GM19372 (cell line): ENCODE measurements around the gene SLC25A33.

Experiments
- ATAC-seq: cut with Tn5 transposase; IDR thresholded peaks from one replicate; pipeline ENCODE4 v1.9.1; 2021; ENCODE audit warnings: mild to moderate bottlenecking, low read depth, moderate library complexity; ENCODE audit not compliant: unreplicated experiment

SLC25A33 gene

GRCh38 chr1:9599741-9600140, 60.5 kb downstream of the SLC25A33 start:
- no peak for ATAC-seq

DNA sequence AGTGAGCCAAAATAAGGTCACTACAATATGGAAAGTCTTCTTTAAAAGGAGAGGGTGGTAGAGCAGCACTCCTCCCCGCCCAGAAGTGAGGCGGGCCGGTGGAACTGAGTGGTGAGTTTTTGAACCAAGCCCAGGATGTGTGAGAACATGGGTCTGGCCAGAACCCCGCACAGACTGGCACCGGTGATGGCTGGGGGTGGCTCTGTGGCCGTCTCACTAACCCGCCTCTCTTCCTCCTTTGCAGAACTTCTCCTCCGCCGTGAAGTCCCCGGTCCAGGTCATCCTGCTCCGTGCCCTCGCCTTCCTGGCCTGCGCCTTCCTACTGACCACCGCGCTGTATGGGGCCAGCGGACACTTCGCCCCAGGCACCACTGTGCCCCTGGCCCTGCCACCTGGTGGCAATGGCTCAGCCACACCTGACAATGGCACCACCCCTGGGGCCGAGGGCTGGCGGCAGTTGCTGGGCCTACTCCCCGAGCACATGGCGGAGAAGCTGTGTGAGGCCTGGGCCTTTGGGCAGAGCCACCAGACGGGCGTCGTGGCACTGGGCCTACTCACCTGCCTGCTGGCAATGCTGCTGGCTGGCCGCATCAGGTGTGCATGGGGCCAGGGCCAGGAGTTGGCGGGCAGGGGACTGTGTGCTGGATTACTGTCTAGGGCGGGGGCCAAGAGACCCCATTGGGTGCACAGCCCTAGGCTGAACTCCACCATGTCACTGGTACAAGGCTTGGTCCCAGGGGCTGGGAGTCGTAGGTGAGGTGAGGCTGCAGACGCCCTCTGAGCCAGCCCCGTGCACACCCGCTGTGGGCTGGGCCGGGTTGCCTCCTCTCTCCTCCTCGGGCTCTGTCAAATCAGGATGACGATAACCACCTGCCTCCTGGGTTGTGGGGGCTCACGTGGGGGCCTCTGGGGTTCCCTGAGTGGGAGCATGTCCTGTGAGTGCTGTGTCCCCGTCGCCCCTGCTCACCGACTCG, 61.9 kb downstream of the SLC25A33 start:
- no peak for ATAC-seq

DNA sequence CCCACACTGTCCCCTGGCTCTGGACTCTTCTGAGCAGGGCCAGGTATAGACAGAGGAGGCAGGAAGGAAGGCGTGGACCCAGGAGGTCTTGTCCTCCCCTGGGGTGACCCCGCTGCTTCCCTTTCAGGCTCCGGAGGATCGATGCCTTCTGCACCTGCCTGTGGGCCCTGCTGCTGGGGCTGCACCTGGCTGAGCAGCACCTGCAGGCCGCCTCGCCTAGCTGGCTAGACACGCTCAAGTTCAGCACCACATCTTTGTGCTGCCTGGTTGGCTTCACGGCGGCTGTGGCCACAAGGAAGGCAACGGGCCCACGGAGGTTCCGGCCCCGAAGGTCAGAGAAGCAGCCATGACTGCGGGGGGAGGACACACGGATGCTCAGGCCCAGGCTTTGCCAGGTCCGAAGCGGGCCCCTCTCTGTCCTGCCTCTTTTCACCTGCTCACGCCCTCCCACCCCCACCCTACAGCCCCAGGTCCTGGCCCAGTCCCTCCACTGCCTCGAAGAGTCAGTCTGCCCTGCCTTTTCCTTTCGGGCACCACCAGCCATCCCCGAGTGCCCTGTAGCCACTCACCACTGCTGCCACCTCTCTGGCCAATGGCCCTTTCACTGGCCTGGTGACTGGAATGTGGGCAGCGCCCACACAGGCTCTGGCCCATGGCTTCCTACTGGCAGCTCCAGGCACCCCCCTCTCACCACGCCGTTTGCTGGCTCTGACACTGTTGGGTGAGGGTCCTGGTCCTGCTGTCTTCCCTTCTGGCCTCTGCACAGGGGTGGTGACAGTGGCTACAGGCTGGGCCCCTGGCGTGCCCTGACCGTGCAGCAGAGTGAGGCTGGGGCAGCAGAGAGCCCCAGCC, 62.9 kb downstream of the SLC25A33 start:
- ATAC-seq = no peak

DNA sequence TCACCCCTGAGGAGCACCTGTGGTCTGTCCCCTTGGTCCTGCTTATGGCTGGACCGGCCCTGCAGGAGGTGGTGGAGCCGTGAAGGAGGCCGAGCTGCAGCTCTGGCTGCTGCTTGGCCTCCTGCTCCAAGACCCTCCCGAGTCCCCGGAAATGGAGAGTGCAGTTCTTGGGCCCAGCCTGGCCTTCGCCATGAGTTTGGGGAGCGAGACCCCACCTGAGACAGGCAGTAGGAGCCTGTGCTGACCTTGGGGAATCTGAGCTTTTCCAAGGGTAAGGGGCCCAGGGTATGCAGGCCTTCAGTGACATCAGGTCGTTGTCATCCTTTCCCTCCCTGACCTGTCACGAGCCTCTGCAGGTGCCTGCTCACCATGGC, 63.5 kb downstream of the SLC25A33 start:
- no peak for ATAC-seq

DNA sequence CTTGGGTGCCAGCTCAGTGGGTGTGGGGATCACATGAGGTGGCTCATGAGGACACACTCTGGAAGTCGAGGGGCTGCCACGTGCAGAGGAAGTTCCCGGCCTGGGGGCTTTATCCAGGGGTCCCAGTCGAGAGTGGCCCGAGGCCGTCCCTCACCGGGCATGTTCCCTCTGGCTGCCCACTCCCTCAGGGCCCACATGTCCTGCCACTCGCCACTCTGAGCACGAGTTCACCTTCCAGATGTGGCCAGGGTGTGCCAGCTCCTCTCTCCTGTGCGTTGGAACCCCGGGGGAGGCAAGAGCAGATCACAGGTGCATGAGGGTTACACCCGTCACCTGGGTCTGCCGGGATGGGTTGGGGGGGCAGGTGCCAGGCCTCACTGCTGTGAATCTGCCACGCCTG, 64.0 kb downstream of the SLC25A33 start:
- ATAC-seq = no peak

GRCh38 chr1:9603766-9604753, 64.8 kb downstream of the SLC25A33 start:
- no peak for ATAC-seq

DNA sequence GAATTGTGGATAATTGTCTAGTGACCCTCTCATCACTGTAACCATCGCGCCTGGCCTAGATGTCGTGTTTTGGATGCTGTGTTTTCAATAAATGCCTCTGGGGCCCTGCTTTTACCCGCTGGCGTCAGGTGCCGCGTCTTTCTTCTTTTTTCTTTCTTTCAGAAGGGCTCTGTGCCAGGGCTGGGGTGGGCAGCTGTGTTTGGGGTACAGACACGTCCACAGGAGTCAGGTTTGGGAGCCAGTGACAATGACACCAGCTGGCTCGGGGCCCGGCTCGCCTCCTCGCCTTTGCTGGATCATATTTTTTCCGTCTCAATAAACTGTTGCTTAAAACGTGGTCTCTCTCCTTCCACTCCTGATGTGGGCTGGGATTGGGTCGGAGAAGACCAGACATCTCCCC, 65.6 kb downstream of the SLC25A33 start:
- no peak for ATAC-seq

DNA sequence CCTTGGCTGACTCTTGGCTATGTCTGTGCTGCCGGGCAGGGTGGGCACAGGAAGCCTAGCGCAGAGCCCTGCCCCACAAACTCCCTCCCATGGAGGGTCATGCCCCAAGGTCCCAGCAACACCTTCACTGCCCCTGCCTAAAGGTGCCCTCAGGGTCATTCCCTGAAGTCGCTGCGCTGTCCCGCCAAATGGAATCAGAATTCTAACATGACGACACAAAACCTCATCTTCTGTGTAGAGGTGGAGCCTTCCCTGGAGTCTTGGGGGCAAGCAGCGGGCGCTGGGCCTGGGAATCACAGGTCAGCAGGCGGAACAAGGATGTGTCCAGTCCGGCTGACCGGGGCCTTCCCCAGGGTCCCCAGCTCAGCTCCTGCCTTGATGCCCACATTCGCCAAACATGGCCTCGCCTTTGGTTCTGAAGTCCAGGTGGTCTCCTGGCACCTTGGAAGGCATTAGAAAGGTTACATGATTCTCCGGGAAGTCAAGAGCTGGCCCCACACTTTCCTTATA, 66.7 kb downstream of the SLC25A33 start:
- no peak for ATAC-seq

DNA sequence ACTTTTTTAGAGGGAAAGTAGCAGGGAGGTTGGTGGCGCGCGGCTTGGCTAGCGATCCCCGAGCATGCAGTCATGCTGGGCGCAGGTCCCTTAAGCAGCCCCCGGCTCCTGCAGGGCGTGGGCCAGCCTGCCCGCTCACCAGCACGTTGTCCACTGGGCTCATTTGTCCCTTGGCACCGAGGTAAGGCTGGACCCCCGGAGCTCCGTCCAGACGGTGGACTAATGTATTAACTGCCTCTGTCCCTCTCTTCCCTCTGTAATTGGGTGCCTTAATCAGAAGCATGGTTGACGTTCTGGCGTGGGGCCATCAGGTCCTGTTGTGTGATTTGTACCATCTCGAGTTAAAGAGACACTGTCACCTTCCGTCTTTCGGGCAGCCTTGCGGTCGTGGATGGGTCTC, 67.2 kb downstream of the SLC25A33 start:
- no peak for ATAC-seq

DNA sequence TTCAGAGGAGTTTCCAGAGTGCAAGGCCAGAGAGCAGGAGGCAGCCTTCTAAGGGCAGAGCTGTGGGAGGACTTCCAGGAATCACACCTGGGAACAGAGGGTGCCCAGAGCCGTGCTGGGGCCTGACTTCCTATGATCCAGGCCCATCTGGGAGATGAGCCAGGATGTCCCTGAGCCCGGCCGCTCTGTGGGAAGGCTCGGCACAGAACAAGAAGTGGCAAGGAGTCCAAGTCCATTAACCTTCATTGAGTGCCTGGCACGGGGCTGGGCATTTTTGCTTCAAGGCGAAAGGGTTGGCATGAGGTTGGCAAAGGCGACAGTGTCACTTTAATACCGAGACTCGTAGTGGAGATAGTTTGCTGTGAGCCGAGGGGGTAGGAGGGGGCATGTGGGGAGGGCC, 67.7 kb downstream of the SLC25A33 start:
- ATAC-seq = no peak

DNA sequence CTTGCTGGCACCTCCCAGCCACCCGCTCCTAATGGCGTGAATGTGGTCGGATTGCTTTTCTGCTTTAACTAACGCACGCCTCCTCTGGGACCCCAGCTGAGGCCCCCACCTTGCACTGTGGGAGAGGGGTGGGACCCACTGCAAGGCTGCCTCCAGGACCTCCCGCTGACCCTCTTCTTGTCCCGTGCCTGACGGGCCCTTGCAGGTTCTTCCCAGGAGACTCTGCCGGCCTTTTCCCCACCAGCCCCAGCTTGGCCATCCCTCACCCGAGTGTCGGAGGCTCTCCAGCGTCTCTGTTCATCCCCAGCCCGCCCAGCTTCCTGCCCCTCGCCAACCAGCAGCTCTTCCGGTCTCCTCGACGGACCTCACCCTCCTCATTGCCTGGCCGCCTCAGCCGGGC, 68.1 kb downstream of the SLC25A33 start:
- ATAC-seq = no peak

DNA sequence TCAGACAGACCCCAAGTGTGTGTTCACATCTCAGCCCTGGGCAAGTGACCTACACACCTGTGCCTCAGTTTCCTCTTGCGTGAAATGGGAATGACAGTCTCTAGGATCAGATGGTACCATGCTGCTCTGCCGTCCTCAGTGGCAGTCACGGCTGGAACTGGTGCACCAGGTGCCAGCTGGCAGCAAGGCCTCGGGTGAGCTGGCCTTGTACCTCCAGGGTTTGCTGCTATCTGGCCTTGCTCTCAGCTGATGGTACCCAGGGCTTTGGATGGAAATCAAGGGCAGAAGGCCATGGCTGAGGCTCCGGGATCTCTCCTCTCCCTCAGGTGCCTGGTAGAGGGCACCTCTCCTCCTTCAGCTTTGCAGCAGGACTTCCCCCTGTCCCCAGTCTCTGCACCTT, 70.7 kb downstream of the SLC25A33 start:
- ATAC-seq = no peak

GRCh38 chr1:9610548-9610947, 71.3 kb downstream of the SLC25A33 start:
- no peak for ATAC-seq

GRCh38 chr1:9611716-9612115, 72.5 kb downstream of the SLC25A33 start:
- ATAC-seq = no peak

DNA sequence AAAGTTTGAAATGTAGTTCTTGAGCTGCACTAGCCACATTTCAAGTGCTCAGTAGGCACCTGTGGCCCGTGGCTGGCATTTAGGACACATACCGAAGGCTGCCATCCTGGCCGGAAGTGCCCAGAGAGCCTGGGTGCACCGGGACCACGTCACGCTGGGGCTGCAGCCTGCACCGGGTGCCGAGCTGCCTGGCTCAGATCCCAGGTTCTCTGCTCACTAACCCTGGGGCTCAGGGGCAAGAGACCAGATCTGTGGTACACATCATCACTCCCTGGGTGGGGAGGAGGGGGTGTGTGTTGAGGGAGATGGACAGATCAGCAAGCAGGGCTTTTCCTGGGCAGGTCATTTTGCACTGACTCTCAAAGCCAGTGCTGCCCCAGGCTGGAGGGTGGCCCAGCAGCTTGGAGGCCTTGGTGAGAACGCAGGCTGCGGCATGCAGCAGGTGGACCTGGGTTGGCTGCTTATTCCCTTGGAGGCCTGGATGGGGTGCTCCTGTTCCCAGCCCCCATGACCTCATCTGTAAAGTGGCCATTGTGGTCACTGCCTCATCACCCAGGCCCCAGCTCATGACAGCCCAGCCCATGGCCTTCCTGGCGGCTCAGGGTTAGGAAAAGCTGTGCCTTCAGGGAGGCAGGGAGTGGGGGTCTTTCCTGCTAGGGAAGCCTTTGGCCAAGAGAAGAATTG, 73.0 kb downstream of the SLC25A33 start:
- ATAC-seq = no peak

DNA sequence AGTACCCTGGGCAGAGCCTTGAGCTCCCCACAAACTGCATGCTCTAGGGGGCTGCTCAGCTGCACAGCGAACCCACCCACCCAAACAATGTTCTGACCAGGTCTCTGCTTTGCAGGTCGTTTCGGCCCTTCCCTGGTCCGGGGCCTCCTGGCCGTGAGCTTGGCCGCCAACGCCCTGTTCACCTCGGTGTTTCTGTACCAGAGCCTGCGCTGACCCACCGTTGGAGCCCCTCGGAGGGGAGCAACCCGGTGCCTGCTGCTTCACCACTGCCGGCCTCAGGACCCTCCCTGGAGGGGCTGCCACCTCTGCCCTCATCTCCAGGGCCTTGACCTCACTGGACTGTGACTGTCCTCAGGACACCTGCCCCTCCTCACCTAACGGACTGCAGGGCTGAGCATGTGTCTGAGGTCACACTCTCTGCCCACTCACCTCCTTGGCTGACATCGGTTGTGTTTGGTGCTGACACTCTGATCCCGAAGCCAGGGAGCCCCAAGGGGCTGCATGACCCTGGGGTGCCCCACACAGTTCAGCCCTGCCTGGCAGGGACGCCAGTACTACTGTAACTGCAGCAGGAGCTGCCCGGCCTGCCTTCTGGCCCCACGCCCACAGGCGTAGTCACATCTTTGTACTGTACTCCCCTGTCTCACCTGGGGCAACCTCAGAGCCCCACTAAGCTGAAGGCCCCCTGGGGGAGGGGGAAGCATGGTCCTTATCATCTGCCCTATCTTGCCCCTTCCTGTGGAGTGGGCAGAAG, 73.8 kb downstream of the SLC25A33 start:
- ATAC-seq = no peak

GRCh38 chr1:9613625-9614299, 74.5 kb downstream of the SLC25A33 start:
- no peak for ATAC-seq

GRCh38 chr1:9615316-9616063, 76.2 kb downstream of the SLC25A33 start:
- ATAC-seq = no peak
